ENCODE results near the gene DNAJB12.

DNA sequence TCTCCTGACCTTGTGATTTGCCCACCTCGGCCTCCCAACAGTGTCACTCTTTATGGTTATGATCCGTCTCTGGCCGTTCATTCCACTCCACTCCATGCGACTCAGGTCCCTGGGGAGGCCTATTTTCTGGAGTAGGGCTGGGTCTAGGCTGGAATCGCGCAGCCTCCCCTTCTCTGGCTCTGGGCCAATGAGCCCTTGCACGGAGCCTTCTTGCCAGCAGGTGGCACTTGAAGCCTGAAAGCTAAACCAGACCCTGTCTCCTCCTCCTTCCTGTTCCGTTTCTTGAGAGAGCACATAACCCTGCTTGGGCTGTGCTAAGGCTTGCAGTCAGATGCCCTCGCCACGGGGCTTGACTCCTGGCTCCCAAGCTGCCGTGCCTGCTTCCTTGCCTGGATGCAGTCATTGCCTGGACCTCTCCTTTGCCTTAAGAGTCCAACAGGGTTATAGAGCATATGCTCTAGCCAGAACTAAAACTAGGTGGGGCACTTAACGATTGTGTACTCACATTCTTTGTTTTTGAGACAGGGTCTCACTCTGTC is 9.6 kb upstream of the DNAJB12 start:
- TF ChIP-seq, protein P1, sequence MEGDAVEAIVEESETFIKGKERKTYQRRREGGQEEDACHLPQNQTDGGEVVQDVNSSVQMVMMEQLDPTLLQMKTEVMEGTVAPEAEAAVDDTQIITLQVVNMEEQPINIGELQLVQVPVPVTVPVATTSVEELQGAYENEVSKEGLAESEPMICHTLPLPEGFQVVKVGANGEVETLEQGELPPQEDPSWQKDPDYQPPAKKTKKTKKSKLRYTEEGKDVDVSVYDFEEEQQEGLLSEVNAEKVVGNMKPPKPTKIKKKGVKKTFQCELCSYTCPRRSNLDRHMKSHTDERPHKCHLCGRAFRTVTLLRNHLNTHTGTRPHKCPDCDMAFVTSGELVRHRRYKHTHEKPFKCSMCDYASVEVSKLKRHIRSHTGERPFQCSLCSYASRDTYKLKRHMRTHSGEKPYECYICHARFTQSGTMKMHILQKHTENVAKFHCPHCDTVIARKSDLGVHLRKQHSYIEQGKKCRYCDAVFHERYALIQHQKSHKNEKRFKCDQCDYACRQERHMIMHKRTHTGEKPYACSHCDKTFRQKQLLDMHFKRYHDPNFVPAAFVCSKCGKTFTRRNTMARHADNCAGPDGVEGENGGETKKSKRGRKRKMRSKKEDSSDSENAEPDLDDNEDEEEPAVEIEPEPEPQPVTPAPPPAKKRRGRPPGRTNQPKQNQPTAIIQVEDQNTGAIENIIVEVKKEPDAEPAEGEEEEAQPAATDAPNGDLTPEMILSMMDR (IDR thresholded peaks at IDR 0.05; ENCODE audit: low read depth, low read length): peak; percentile 76
- no peak for TF ChIP-seq EZH2phosphoT487 (IDR thresholded peaks at IDR 0.05; ENCODE audit: low read depth)

Data from OCI-LY3 (cell line).